GM12878 (cell line): ENCODE measurements around the gene KCNH6.

Experiments used
- CEBPB ChIP-seq, 2 experiments: fragments of 150-350 bp in 1 of 2; IDR thresholded peaks; 2 replicates each; pipeline ENCODE4 v1.6.1; 2012 to 2014; ENCODE audit warnings: low read depth in 2 of 2, low read length in 2 of 2, borderline replicate concordance in 1 of 2, inconsistent platforms in 1 of 2
- DPF2 ChIP-seq: fragments of 450-650 bp; IDR thresholded peaks from 2 replicates; pipeline ENCODE4 v1.6.1; 2017; ENCODE audit warnings: mild to moderate bottlenecking
- EP300 ChIP-seq, 2 experiments: fragments of 150-350 bp in 1 of 2; IDR thresholded peaks; 2 replicates each; pipeline ENCODE4 v1.6.1; 2011 to 2012; ENCODE audit warnings: low read depth in 2 of 2, low read length in 2 of 2, borderline replicate concordance in 1 of 2, improper control_type of control experiment in 1 of 2, inconsistent platforms in 1 of 2; ENCODE audit not compliant: control insufficient read depth in 1 of 2
- HDAC2 ChIP-seq: fragments of 200-600 bp; sonication (generic); IDR thresholded peaks from 2 replicates; pipeline ENCODE4 v1.6.1; 2017
- JUND ChIP-seq: IDR thresholded peaks from 2 replicates; pipeline ENCODE4 v1.6.1; 2012; ENCODE audit warnings: low read depth, mild to moderate bottlenecking, low read length, improper control_type of control experiment, moderate library complexity
- MYC ChIP-seq: IDR thresholded peaks from 2 replicates; pipeline ENCODE4 v1.6.1; 2011; ENCODE audit warnings: mild to moderate bottlenecking, low read length, moderate library complexity, inconsistent platforms; ENCODE audit not compliant: insufficient read depth, insufficient replicate concordance, insufficient read length, severe bottlenecking
- TAF1 ChIP-seq: IDR thresholded peaks from 2 replicates; pipeline ENCODE4 v1.6.1; 2011; ENCODE audit warnings: mild to moderate bottlenecking, low read depth, low read length, borderline replicate concordance
- ZNF217 ChIP-seq: fragments of 450-650 bp; IDR thresholded peaks from 2 replicates; pipeline ENCODE4 v1.6.1; 2017; ENCODE audit warnings: antibody characterized with exemption, mild to moderate bottlenecking

DNA sequence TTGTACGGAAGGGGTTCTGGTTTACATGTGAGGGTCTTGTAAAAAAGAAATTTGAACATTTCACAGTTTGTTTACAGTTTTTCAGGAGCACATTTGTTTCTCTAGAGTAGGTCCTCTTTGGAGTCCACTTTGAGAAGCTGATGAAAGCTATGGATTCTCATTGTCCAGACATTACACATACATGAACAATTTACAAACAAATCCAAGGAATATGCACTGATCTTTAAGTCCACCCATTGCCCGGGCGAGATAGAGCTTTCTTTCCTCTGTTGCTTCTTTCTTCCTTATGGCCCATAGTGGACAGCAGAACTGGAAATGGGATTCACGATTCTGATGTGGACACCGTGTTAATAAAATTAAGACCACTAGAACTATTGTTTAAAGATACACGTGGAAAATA lies 29.1 kb downstream of the KCNH6 start:
- TF ChIP-seq JUND (no peak), TAF1 (no peak), DPF2 (no peak), MYC (no peak), CEBPB (IDR thresholded peaks at IDR 0.05; ENCODE audit: borderline replicate concordance in 1 of 2, low read depth in 2 of 2, low read length in 2 of 2) (no peak), EP300 (IDR thresholded peaks at IDR 0.05; ENCODE audit: borderline replicate concordance in 1 of 2, control insufficient read depth in 1 of 2, low read depth in 2 of 2, low read length in 2 of 2) (no peak), HDAC2 (no peak), ZNF217 (no peak)
